ENCODE measurements around the gene APCDD1L.

Gene APCDD1L

GRCh38 chr20:58546416-58546711, 31.2 kb upstream of the APCDD1L start:
- in situ Hi-C loops (cut with HindIII; ENCODE audit: low pct_ligation_motif_present, low sequenced_read_pairs), result no loop called here
- H3K36me3 ChIP-seq (replicated peaks), result no peaks in the 10 kb centered on the region
- H3K4me3 ChIP-seq (ENCODE audit: low read depth, low read length), result no peak overlapping the region
- H3K27me3 ChIP-seq (replicated peaks), result no peaks in the 10 kb centered on the region
- TF ChIP-seq CTCF (IDR thresholded peaks at IDR 0.05; ENCODE audit: low read depth, low read length, missing control alignments), result no peak
- H3K27ac ChIP-seq, result no peak overlapping the region
- DNase-seq, result no peak

GRCh38 chr20:58545565-58546415, 30.6 kb upstream of the APCDD1L start:
- no peaks in the 10 kb centered on the region for H3K36me3 ChIP-seq (replicated peaks)
- in situ Hi-C loops (cut with HindIII; ENCODE audit: low pct_ligation_motif_present, low sequenced_read_pairs), result no loop called here
- H3K27me3 ChIP-seq (replicated peaks), result no peaks in the 10 kb centered on the region
- H3K27ac ChIP-seq, result no peak overlapping the region
- TF ChIP-seq CTCF (IDR thresholded peaks at IDR 0.05; ENCODE audit: low read depth, low read length, missing control alignments), result no peak
- H3K4me3 ChIP-seq (ENCODE audit: low read depth, low read length), result no peak overlapping the region
- peak; percentile 12 for DNase-seq

- Histone ChIP-seq H3K27me3 (replicated peaks) (no peaks in the 10 kb centered on the region), H3K36me3 (replicated peaks) (no peaks in the 10 kb centered on the region), H3K4me3 (ENCODE audit: low read depth, low read length) (no peak overlapping the region), H3K27ac (no peak overlapping the region)
- DNase-seq, result no peak
- TF ChIP-seq CTCF (IDR thresholded peaks at IDR 0.05; ENCODE audit: low read depth, low read length, missing control alignments), result no peak
- in situ Hi-C loops (cut with HindIII; ENCODE audit: low pct_ligation_motif_present, low sequenced_read_pairs), result no loop called here
Measured at GRCh38 chr20:58544891-58545290, 29.7 kb upstream of the APCDD1L start.

GRCh38 chr20:58544286-58544685, 29.1 kb upstream of the APCDD1L start:
- in situ Hi-C loops (cut with HindIII; ENCODE audit: low pct_ligation_motif_present, low sequenced_read_pairs), result no loop called here
- H3K27ac ChIP-seq, result no peak overlapping the region
- H3K4me3 ChIP-seq (ENCODE audit: low read depth, low read length), result no peak overlapping the region
- DNase-seq, result no peak
- no peak for TF ChIP-seq CTCF (IDR thresholded peaks at IDR 0.05; ENCODE audit: low read depth, low read length, missing control alignments)
- H3K36me3 ChIP-seq (replicated peaks), result no peaks in the 10 kb centered on the region
- no peaks in the 10 kb centered on the region for H3K27me3 ChIP-seq (replicated peaks)

GRCh38 chr20:58543274-58543673, 28.1 kb upstream of the APCDD1L start:
- Histone ChIP-seq H3K4me3 (ENCODE audit: low read depth, low read length) (no peak overlapping the region), H3K27ac (no peak overlapping the region), H3K27me3 (replicated peaks) (no peaks in the 10 kb centered on the region), H3K36me3 (replicated peaks) (no peaks in the 10 kb centered on the region)
- TF ChIP-seq CTCF (IDR thresholded peaks at IDR 0.05; ENCODE audit: low read depth, low read length, missing control alignments), result no peak
- in situ Hi-C loops (cut with HindIII; ENCODE audit: low pct_ligation_motif_present, low sequenced_read_pairs), result no loop called here
- DNase-seq, result no peak
